MM.1S (cell line): ENCODE measurements around the gene ATG16L2.

Source experiments
- DNase-seq: peaks from one replicate; pipeline ENCODE4 v3.0.0-alpha.2; 2015
- H2AFZ ChIP-seq: fragments of 300-600 bp; sonication (generic); 2 replicates; pipeline ENCODE4 v1.6.0; 2016; ENCODE audit warnings: antibody characterized with exemption, low read length
- H3F3A ChIP-seq: fragments of 300-600 bp; sonication (generic); 2 replicates; pipeline ENCODE4 v1.6.1; 2016; ENCODE audit warnings: mild to moderate bottlenecking, antibody characterized with exemption, low read length, moderate library complexity, mixed read lengths; ENCODE audit not compliant: insufficient read depth
- H3K27ac ChIP-seq: fragments of 300-600 bp; sonication (generic); 2 replicates; pipeline ENCODE4 v1.5.1; 2016; ENCODE audit warnings: mild to moderate bottlenecking, low read length
- H3K27me3 ChIP-seq: fragments of 300-600 bp; sonication (generic); replicated peaks from 2 replicates; pipeline ENCODE4 v1.6.0; 2016; ENCODE audit warnings: low read length; ENCODE audit not compliant: insufficient read depth
- H3K36me3 ChIP-seq: fragments of 300-600 bp; sonication (generic); replicated peaks from 2 replicates; pipeline ENCODE4 v1.6.1; 2016; ENCODE audit warnings: mild to moderate bottlenecking, low read length, mixed read lengths; ENCODE audit not compliant: insufficient read depth
- H3K4me1 ChIP-seq: fragments of 300-600 bp; sonication (generic); 2 replicates; pipeline ENCODE4 v1.6.1; 2016; ENCODE audit warnings: low read length, mixed read lengths
- H3K4me2 ChIP-seq: fragments of 300-600 bp; sonication (generic); 2 replicates; pipeline ENCODE4 v1.6.0; 2016; ENCODE audit warnings: low read depth, low read length
- H3K4me3 ChIP-seq: fragments of 300-600 bp; sonication (generic); 2 replicates; pipeline ENCODE4 v1.5.1; 2016; ENCODE audit warnings: low read length, mixed read lengths
- H3K79me2 ChIP-seq: fragments of 300-600 bp; sonication (generic); 2 replicates; pipeline ENCODE4 v1.6.1; 2016; ENCODE audit warnings: mixed run types, low read length, mixed read lengths
- H3K9ac ChIP-seq: fragments of 300-600 bp; sonication (generic); 2 replicates; pipeline ENCODE4 v1.6.1; 2016; ENCODE audit warnings: low read length, mixed read lengths
- H3K9me2 ChIP-seq: fragments of 300-600 bp; sonication (generic); replicated peaks from 2 replicates; pipeline ENCODE4 v1.6.1; 2016; ENCODE audit warnings: mild to moderate bottlenecking, low read length, mixed read lengths; ENCODE audit not compliant: insufficient read depth
- H3K9me3 ChIP-seq: fragments of 300-600 bp; sonication (generic); replicated peaks from 2 replicates; pipeline ENCODE4 v1.6.1; 2016; ENCODE audit warnings: mild to moderate bottlenecking, low read length, mixed read lengths; ENCODE audit not compliant: insufficient read depth
- H4K20me1 ChIP-seq: fragments of 300-600 bp; sonication (generic); 2 replicates; pipeline ENCODE4 v1.6.1; 2016; ENCODE audit warnings: mild to moderate bottlenecking, low read length, moderate library complexity, mixed read lengths; ENCODE audit not compliant: insufficient read depth
- EZH2 ChIP-seq: fragments of 300-600 bp; sonication (generic); optimal IDR thresholded peaks from 2 replicates; pipeline ENCODE3; 2017; ENCODE audit warnings: low read depth, mild to moderate bottlenecking, antibody characterized with exemption, low read length, mixed read lengths
- EZH2phosphoT487 ChIP-seq: fragments of 300-600 bp; sonication (generic); IDR thresholded peaks from 2 replicates; pipeline ENCODE4 v1.6.1; 2018; ENCODE audit warnings: antibody characterized with exemption, low read length
- TF ChIP-seq, protein P1 (sequence below): fragments of 300-600 bp; sonication (generic); IDR thresholded peaks from 2 replicates; pipeline ENCODE4 v1.5.1; 2016; ENCODE audit warnings: antibody characterized with exemption, low read length, mixed read lengths

ATG16L2 gene

DNA sequence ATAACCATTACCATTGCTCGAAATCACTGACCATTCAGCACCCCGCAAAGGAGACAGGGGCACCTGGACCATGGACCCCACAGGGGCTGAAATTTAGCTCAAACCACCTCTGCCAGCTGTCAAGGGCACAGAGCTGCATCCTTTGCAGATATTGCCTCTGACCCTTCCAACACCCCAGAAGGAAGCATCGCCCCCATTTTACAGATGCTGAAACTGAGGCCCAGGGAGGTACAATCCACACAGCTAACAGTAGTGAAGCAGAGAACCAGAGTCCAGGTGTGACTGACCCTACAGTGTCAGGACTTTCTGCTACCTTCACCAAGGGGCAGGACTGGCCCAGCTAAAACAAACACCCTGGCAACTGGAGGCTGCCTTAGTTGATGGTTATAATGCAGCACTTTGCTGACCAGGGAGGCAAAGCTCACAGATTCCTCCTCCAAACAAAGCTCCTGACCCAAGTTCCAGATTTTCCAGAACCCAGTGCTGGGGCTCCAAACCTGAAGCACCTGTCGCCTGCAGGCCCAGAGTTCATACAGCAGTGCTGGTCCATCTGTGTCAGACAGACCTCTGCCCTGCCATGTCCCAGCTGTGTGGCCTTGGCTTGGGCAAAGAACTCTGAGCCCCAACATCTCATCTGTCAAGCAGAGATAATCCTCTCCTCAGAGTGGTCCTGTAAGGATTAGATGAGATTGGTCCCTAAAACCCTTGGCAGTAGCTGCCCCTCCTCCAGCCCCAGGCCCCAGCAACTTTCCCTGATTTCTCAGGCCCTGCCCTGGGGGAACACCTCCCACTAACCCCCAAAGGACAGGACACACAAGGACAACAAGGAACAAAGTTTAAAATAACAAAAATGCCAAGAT, 46.8 kb upstream of the ATG16L2 start:
- Histone ChIP-seq H3K36me3 (no peaks in the 10 kb centered on the region), H3K4me2 (no peak overlapping the region), H3K79me2 (no peaks in the 10 kb centered on the region), H3K4me1 (0 out of 2 replicates have a peak, but pooled peaks cover 6% of the 10 kb centered on the region), H3K27me3 (no peaks in the 10 kb centered on the region), H3K9ac (no peak overlapping the region), H3K4me3 (no peak overlapping the region), H3K9me3 (no peaks in the 10 kb centered on the region), H3K9me2 (no peaks in the 10 kb centered on the region), H4K20me1 (no peaks in the 10 kb centered on the region), H3K27ac (no peak overlapping the region), H3F3A (no peaks in the 10 kb centered on the region), H2AFZ (no peak overlapping the region)
- TF ChIP-seq EZH2phosphoT487 (no peak), EZH2 (no peak)
- TF ChIP-seq, protein P1, sequence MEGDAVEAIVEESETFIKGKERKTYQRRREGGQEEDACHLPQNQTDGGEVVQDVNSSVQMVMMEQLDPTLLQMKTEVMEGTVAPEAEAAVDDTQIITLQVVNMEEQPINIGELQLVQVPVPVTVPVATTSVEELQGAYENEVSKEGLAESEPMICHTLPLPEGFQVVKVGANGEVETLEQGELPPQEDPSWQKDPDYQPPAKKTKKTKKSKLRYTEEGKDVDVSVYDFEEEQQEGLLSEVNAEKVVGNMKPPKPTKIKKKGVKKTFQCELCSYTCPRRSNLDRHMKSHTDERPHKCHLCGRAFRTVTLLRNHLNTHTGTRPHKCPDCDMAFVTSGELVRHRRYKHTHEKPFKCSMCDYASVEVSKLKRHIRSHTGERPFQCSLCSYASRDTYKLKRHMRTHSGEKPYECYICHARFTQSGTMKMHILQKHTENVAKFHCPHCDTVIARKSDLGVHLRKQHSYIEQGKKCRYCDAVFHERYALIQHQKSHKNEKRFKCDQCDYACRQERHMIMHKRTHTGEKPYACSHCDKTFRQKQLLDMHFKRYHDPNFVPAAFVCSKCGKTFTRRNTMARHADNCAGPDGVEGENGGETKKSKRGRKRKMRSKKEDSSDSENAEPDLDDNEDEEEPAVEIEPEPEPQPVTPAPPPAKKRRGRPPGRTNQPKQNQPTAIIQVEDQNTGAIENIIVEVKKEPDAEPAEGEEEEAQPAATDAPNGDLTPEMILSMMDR, result no peak
- no peak for DNase-seq

DNA sequence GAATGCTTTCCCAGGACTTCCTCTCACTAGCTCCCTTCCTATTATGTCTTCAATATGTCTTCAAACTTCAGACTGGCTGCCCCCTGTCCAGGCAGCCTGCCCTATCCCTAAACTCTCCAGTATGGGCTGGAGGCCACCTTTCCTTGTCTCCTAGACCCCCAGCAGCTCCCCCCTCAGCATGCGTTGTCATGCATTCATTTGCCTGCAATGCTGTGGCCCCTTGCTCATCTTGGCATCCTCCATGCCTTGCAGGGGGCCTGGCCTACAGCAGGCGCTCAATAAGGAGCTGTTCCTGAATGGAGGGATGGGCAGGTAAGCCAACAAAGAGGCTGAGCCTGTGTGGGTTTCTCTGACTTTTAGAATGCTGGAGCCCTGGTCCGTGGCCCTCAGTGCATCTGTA, 45.6 kb upstream of the ATG16L2 start:
- no peak for DNase-seq

DNA sequence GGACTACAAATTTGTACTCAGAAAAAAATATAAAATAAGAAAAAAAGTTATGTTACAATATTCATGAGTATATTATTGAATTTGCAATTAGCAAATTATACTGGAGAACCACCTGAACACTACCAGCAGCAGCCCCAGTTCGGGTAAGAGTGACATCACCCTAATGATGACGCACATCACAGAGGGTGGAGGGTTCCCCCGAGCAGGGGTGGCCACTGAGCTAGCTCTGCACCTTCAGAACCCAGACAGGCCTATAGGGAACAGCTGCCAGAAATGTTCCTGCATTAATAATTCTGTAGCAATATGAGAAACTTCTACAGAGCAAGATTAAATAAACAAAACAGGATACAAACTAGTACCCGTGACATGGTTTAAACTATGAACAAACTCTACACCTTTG, 44.5 kb upstream of the ATG16L2 start:
- H3K9ac ChIP-seq, result no peak overlapping the region
- no peak overlapping the region for H3K27ac ChIP-seq
- no peaks in the 10 kb centered on the region for H4K20me1 ChIP-seq
- no peaks in the 10 kb centered on the region for H3K79me2 ChIP-seq
- no peaks in the 10 kb centered on the region for H3K27me3 ChIP-seq
- H3K4me2 ChIP-seq, result no peak overlapping the region
- H3K4me3 ChIP-seq, result no peak overlapping the region
- TF ChIP-seq, protein P1, result no peak
- no peak for TF ChIP-seq EZH2
- TF ChIP-seq EZH2phosphoT487, result no peak
- no peaks in the 10 kb centered on the region for H3K9me2 ChIP-seq
- H3F3A ChIP-seq, result no peaks in the 10 kb centered on the region
- H3K4me1 ChIP-seq, result no peaks in the 10 kb centered on the region
- no peak for DNase-seq
- H3K36me3 ChIP-seq, result no peaks in the 10 kb centered on the region
- H3K9me3 ChIP-seq, result no peaks in the 10 kb centered on the region
- no peak overlapping the region for H2AFZ ChIP-seq

More for the DNA sequence above, 45.6 kb upstream of the ATG16L2 start:
- no peak overlapping the region for H3K4me3 ChIP-seq
- H3K9me3 ChIP-seq, result no peaks in the 10 kb centered on the region
- H4K20me1 ChIP-seq, result no peaks in the 10 kb centered on the region
- H3K4me1 ChIP-seq, result no peaks in the 10 kb centered on the region
- TF ChIP-seq, protein P1, result no peak
- TF ChIP-seq EZH2 (no peak), EZH2phosphoT487 (no peak)
- no peak overlapping the region for H2AFZ ChIP-seq
- no peaks in the 10 kb centered on the region for H3K27me3 ChIP-seq
- no peak overlapping the region for H3K27ac ChIP-seq
- no peaks in the 10 kb centered on the region for H3F3A ChIP-seq
- H3K4me2 ChIP-seq, result no peak overlapping the region
- H3K36me3 ChIP-seq, result no peaks in the 10 kb centered on the region
- no peak overlapping the region for H3K9ac ChIP-seq
- no peaks in the 10 kb centered on the region for H3K79me2 ChIP-seq
- no peaks in the 10 kb centered on the region for H3K9me2 ChIP-seq
